Mesendoderm (in vitro differentiated cells): Measurements from ENCODE around the gene GINS1.
"Not testable (repeated sequence)": the region's sequence is repeated elsewhere in the genome, so short reads cannot be mapped to it uniquely, and the experiment has no call there.

Source experiments
- DNase-seq: peaks from one replicate; pipeline ENCODE4 v3.0.0; 2013
- H2AK5ac ChIP-seq: 2 replicates; pipeline ENCODE4 v1.6.1; 2013; ENCODE audit warnings: low read length, inconsistent platforms
- H2BK120ac ChIP-seq: 2 replicates; pipeline ENCODE4 v1.6.1; 2013; ENCODE audit warnings: low read depth, mild to moderate bottlenecking, low read length, moderate library complexity, mixed read lengths
- H2BK15ac ChIP-seq: replicated peaks from 2 replicates; pipeline ENCODE4 v1.6.1; 2013; ENCODE audit warnings: low read depth, mild to moderate bottlenecking, moderate library complexity
- H2BK5ac ChIP-seq: 2 replicates; pipeline ENCODE4 v1.6.1; 2013; ENCODE audit warnings: low read length, inconsistent platforms
- H3K18ac ChIP-seq: 2 replicates; pipeline ENCODE4 v1.6.1; 2013; ENCODE audit warnings: mild to moderate bottlenecking, low read length, mixed read lengths
- H3K23ac ChIP-seq: one replicate; pipeline ENCODE4 v1.6.1; 2013; ENCODE audit warnings: low read length
- H3K27ac ChIP-seq: 2 replicates; pipeline ENCODE4 v1.5.1; 2013; ENCODE audit warnings: low read depth, mild to moderate bottlenecking, inconsistent platforms, low read length, moderate library complexity
- H3K27me3 ChIP-seq: 2 replicates; pipeline ENCODE4 v1.6.1; 2013; ENCODE audit warnings: low read length, control low read depth, mild to moderate bottlenecking, inconsistent platforms; ENCODE audit not compliant: insufficient read depth, poor library complexity
- H3K36me3 ChIP-seq: 2 replicates; pipeline ENCODE4 v1.6.1; 2013; ENCODE audit warnings: low read length, inconsistent platforms; ENCODE audit not compliant: control insufficient read depth, insufficient read depth
- H3K4ac ChIP-seq: one replicate; pipeline ENCODE4 v1.6.1; 2013; ENCODE audit warnings: low read depth, mild to moderate bottlenecking, low read length, moderate library complexity
- H3K4me1 ChIP-seq: 2 replicates; pipeline ENCODE4 v1.6.1; 2013; ENCODE audit warnings: low read depth, low read length, inconsistent platforms; ENCODE audit not compliant: control insufficient read depth
- H3K4me2 ChIP-seq: 2 replicates; pipeline ENCODE4 v1.6.1; 2013; ENCODE audit warnings: low read length
- H3K4me3 ChIP-seq: 2 replicates; pipeline ENCODE4 v1.5.1; 2013; ENCODE audit warnings: mild to moderate bottlenecking, low read length
- H3K56ac ChIP-seq: one replicate; pipeline ENCODE4 v1.6.1; 2013; ENCODE audit warnings: low read length
- H3K79me1 ChIP-seq: 2 replicates; pipeline ENCODE4 v1.6.1; 2013; ENCODE audit warnings: low read length, inconsistent platforms
- H3K79me2 ChIP-seq: 2 replicates; pipeline ENCODE4 v1.6.1; 2013; ENCODE audit warnings: mild to moderate bottlenecking, low read length; ENCODE audit not compliant: control insufficient read depth, insufficient read depth
- H3K9ac ChIP-seq: 2 replicates; pipeline ENCODE4 v1.6.1; 2013; ENCODE audit warnings: low read length, inconsistent platforms
- H4K5ac ChIP-seq: one replicate; pipeline ENCODE4 v1.6.1; 2013; ENCODE audit warnings: low read length
- H4K8ac ChIP-seq: one replicate; pipeline ENCODE4 v1.6.1; 2013; ENCODE audit warnings: low read depth, mild to moderate bottlenecking, control low read depth, low read length, moderate library complexity
- WGBS: extraction: QIAGEN DNeasy Blood & Tissue Kit; methylation state at CpG from one replicate; pipeline ENCODE4 v1.1.7; 2013; ENCODE audit warnings: low lambda C conversion rate, missing lambda C conversion rate; ENCODE audit not compliant: insufficient coverage; ENCODE audit errors: extremely low coverage; 5-methylcytosine and 5-hydroxymethylcytosine counted together

GINS1 gene

GRCh38 chr20:25394996-25395395 is 12.5 kb upstream of the GINS1 start:
- Histone ChIP-seq H3K79me2 (peaks cover under 1% of the 10 kb centered on the region), H3K27ac (no peak overlapping the region), H4K8ac (no peak overlapping the region), H3K18ac (no peak overlapping the region), H2BK5ac (no peak overlapping the region), H3K36me3 (no peaks in the 10 kb centered on the region), H3K27me3 (no peaks in the 10 kb centered on the region), H3K4me3 (no peak overlapping the region), H3K4ac (no peak overlapping the region), H3K4me2 (no peak overlapping the region), H4K5ac (no peak overlapping the region), H3K9ac (no peak overlapping the region), H3K56ac (no peak overlapping the region), H3K23ac (no peak overlapping the region), H2BK120ac (no peak overlapping the region), H3K4me1 (peaks cover 4% of the 10 kb centered on the region), H3K79me1 (no peaks in the 10 kb centered on the region), H2AK5ac (no peak overlapping the region), H2BK15ac (no peak overlapping the region)
- DNase-seq = no peak
- no CpG with 5 or more reads among the region's 6 CpGs for WGBS

GRCh38 chr20:25397096-25397495 is 10.4 kb upstream of the GINS1 start:
- Histone ChIP-seq H2BK120ac (no peak overlapping the region), H2BK5ac (no peak overlapping the region), H2BK15ac (no peak overlapping the region), H3K27me3 (no peaks in the 10 kb centered on the region), H3K27ac (no peak overlapping the region), H3K36me3 (no peaks in the 10 kb centered on the region), H4K5ac (no peak overlapping the region), H2AK5ac (no peak overlapping the region), H4K8ac (no peak overlapping the region), H3K9ac (no peak overlapping the region), H3K79me2 (no peaks in the 10 kb centered on the region), H3K4ac (no peak overlapping the region), H3K79me1 (no peaks in the 10 kb centered on the region), H3K4me3 (no peak overlapping the region), H3K23ac (no peak overlapping the region), H3K4me2 (no peak overlapping the region), H3K4me1 (peaks cover 4% of the 10 kb centered on the region), H3K18ac (no peak overlapping the region), H3K56ac (no peak overlapping the region)
- WGBS = no CpG with 5 or more reads among the region's 6 CpGs
- DNase-seq = no peak

DNA sequence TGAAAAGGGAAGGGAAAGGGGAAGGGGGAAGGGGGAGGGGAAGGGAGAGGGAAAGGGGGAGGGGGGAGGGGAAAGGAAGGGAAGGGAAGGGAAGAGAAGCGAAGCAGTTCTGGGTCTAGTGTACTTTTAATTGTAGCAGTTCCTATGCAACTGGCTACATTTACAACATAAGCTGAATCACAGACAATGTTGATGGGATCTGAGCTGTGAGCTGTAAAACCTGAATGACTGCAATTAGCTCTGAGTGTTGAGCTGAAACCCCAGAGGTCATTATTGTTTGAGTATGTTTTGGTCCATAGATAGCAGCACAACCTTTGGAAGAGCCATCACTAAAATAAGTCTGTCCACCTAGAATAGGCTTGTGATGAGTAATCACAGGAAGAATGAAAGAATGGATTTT is 9.7 kb upstream of the GINS1 start:
- no peak overlapping the region for H3K9ac ChIP-seq
- WGBS = no CpG with 5 or more reads among the region's 1 CpG
- H3K4me2 ChIP-seq = no peak overlapping the region
- H4K5ac ChIP-seq = no peak overlapping the region
- H3K27me3 ChIP-seq = no peaks in the 10 kb centered on the region
- DNase-seq = no peak
- no peaks in the 10 kb centered on the region for H3K36me3 ChIP-seq
- no peaks in the 10 kb centered on the region for H3K79me2 ChIP-seq
- no peak overlapping the region for H2BK15ac ChIP-seq
- H3K23ac ChIP-seq = no peak overlapping the region
- H4K8ac ChIP-seq = no peak overlapping the region
- H3K56ac ChIP-seq = no peak overlapping the region
- no peaks in the 10 kb centered on the region for H3K79me1 ChIP-seq
- no peak overlapping the region for H3K18ac ChIP-seq
- H2BK5ac ChIP-seq = no peak overlapping the region
- no peak overlapping the region for H3K27ac ChIP-seq
- H3K4me1 ChIP-seq = peaks cover 4% of the 10 kb centered on the region
- no peak overlapping the region for H2AK5ac ChIP-seq
- H3K4ac ChIP-seq = no peak overlapping the region
- H2BK120ac ChIP-seq = no peak overlapping the region
- H3K4me3 ChIP-seq = no peak overlapping the region

- no peaks in the 10 kb centered on the region for H3K79me2 ChIP-seq
- no CpG with 5 or more reads among the region's 4 CpGs for WGBS
- no peak overlapping the region for H3K18ac ChIP-seq
- no peak overlapping the region for H3K4me2 ChIP-seq
- no peak overlapping the region for H2BK120ac ChIP-seq
- H3K23ac ChIP-seq = no peak overlapping the region
- DNase-seq = no peak
- no peaks in the 10 kb centered on the region for H3K36me3 ChIP-seq
- no peak overlapping the region for H2BK5ac ChIP-seq
- H3K56ac ChIP-seq = no peak overlapping the region
- H4K5ac ChIP-seq = no peak overlapping the region
- H3K4ac ChIP-seq = no peak overlapping the region
- peaks cover 3% of the 10 kb centered on the region for H3K4me1 ChIP-seq
- H3K27me3 ChIP-seq = no peaks in the 10 kb centered on the region
- no peak overlapping the region for H2BK15ac ChIP-seq
- no peak overlapping the region for H3K9ac ChIP-seq
- H3K4me3 ChIP-seq = no peak overlapping the region
- H4K8ac ChIP-seq = no peak overlapping the region
- H3K79me1 ChIP-seq = no peaks in the 10 kb centered on the region
- H2AK5ac ChIP-seq = no peak overlapping the region
- no peak overlapping the region for H3K27ac ChIP-seq
These were observed 9.0 kb upstream of the GINS1 start for GRCh38 chr20:25398376-25399036.

DNA sequence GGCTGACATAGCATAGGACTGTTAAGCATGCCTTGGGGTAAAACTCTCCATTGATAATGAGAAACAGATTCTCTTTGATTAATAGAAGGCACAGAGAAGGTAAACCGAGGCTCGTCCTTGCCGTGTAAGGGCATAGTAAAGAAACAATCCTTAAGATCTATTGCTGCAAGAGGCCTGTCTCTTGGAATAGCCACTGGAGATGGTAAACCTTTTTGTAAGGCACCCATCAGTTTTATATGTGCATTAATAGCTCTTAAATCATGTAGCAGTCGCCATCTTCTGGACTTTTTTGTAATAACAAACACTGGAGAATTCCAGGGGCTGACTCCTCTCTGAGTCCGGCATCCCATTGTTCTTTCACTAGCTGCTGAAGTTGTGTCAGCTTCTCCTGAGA is 8.4 kb upstream of the GINS1 start:
- H3K4ac ChIP-seq = no peak overlapping the region
- no peaks in the 10 kb centered on the region for H3K4me1 ChIP-seq
- no peak overlapping the region for H4K5ac ChIP-seq
- H3K9ac ChIP-seq = no peak overlapping the region
- peak; percentile 86 for DNase-seq
- no peak overlapping the region for H3K27ac ChIP-seq
- no peaks in the 10 kb centered on the region for H3K79me1 ChIP-seq
- H3K4me2 ChIP-seq = no peak overlapping the region
- no peak overlapping the region for H3K23ac ChIP-seq
- H3K56ac ChIP-seq = no peak overlapping the region
- no peak overlapping the region for H3K18ac ChIP-seq
- no peak overlapping the region for H4K8ac ChIP-seq
- H3K27me3 ChIP-seq = no peaks in the 10 kb centered on the region
- no CpG with 5 or more reads among the region's 5 CpGs for WGBS
- H2AK5ac ChIP-seq = no peak overlapping the region
- no peak overlapping the region for H2BK5ac ChIP-seq
- H3K79me2 ChIP-seq = no peaks in the 10 kb centered on the region
- H3K4me3 ChIP-seq = no peak overlapping the region
- no peak overlapping the region for H2BK15ac ChIP-seq
- H3K36me3 ChIP-seq = no peaks in the 10 kb centered on the region
- no peak overlapping the region for H2BK120ac ChIP-seq

- H3K9ac ChIP-seq, DNase-seq, H3K56ac ChIP-seq, H4K5ac ChIP-seq, H3K18ac ChIP-seq, H3K4ac ChIP-seq, H2AK5ac ChIP-seq, H2BK120ac ChIP-seq, H3K4me3 ChIP-seq, H3K79me1 ChIP-seq, H3K79me2 ChIP-seq, H3K4me1 ChIP-seq, H3K36me3 ChIP-seq, H4K8ac ChIP-seq, H2BK15ac ChIP-seq, H3K23ac ChIP-seq, H3K27me3 ChIP-seq, H3K4me2 ChIP-seq, H3K27ac ChIP-seq, H2BK5ac ChIP-seq: not testable (repeated sequence)
- WGBS = no CpG with 5 or more reads among the region's 11 CpGs
These were observed 7.2 kb upstream of the GINS1 start for GRCh38 chr20:25400291-25400732.
